Measurements from ENCODE around the gene GPD1L. TPM values are rescaled to one million over a fixed set of nuclear protein-coding genes. Genes with fewer than 3 reads are reported as not detected.

The GPD1L gene
- 6.4 and 15.6 TPM in 2 replicates for total RNA-seq

GRCh38 chr3:32106132-32106928 lies at the start of gene GPD1L:
Gene GPD1L, plus strand, starts transcription at chr3:32106620. Its CDS starts 92 bp downstream, at chr3:32106712.

Other genes with a start within 250 kb of the GPD1L start
- gene OSBPL10, start 125.4 kb upstream of the GPD1L start, total RNA-seq, result 30.0 and 59.3 TPM in 2 replicates
- gene ZNF860, start 124.9 kb upstream of the GPD1L start, total RNA-seq, result 0.65 and 1.9 TPM in 2 replicates
- gene CMTM8, start 132.1 kb downstream of the GPD1L start, total RNA-seq, result 7.3 and 8.9 TPM in 2 replicates

Data from mesangial cell (primary cell).